GM12872 (cell line): ENCODE measurements around the gene ADGRL3.

Source experiments
- TF ChIP-seq, protein P1 (sequence below): IDR thresholded peaks from 3 replicates; pipeline ENCODE4 v1.5.1; 2011; ENCODE audit warnings: low read depth, mild to moderate bottlenecking, low read length, moderate library complexity; ENCODE audit not compliant: insufficient read depth

ADGRL3 gene

DNA sequence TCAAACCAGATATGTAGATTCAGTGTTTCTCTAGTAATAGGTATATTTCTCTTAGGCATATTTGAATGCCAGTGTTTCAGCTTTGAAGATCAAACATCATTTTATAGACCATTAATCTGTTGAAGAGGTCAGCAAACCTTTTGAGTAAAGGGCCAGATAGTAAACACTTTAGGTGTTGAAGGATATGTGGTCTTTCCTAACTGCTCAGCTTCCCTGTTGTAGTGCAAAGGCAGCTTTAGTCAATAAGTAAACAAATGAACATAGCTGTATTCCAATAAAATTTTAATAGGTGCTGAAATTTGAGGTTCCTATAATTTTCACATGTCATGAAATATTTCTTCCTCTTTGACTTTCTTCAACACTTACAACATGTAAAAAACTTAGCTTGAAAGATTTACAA lies 201.6 kb downstream of the ADGRL3 start:
- TF ChIP-seq, protein P1, sequence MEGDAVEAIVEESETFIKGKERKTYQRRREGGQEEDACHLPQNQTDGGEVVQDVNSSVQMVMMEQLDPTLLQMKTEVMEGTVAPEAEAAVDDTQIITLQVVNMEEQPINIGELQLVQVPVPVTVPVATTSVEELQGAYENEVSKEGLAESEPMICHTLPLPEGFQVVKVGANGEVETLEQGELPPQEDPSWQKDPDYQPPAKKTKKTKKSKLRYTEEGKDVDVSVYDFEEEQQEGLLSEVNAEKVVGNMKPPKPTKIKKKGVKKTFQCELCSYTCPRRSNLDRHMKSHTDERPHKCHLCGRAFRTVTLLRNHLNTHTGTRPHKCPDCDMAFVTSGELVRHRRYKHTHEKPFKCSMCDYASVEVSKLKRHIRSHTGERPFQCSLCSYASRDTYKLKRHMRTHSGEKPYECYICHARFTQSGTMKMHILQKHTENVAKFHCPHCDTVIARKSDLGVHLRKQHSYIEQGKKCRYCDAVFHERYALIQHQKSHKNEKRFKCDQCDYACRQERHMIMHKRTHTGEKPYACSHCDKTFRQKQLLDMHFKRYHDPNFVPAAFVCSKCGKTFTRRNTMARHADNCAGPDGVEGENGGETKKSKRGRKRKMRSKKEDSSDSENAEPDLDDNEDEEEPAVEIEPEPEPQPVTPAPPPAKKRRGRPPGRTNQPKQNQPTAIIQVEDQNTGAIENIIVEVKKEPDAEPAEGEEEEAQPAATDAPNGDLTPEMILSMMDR, result no peak

DNA sequence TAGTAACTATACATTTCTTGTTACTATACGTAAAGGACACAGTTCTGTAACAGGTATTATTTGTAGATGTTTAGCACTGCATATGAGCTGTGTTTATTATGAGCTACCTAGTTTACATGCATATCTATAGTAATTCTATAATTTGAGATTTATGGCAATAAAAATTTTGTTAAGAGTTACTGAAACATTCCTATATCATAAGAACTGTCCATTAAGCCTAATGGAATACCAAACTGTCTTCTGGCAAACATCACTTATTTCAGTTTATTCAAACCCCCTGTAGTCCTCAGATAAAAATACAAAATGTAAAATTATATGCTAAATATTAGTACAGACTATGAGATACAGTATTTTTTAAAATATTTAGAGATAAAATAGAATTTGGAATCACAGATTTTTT lies 205.2 kb downstream of the ADGRL3 start:
- TF ChIP-seq, protein P1, result no peak

GRCh38 chr4:61406677-61407076 lies 206.6 kb downstream of the ADGRL3 start:
- TF ChIP-seq, protein P1, result no peak

DNA sequence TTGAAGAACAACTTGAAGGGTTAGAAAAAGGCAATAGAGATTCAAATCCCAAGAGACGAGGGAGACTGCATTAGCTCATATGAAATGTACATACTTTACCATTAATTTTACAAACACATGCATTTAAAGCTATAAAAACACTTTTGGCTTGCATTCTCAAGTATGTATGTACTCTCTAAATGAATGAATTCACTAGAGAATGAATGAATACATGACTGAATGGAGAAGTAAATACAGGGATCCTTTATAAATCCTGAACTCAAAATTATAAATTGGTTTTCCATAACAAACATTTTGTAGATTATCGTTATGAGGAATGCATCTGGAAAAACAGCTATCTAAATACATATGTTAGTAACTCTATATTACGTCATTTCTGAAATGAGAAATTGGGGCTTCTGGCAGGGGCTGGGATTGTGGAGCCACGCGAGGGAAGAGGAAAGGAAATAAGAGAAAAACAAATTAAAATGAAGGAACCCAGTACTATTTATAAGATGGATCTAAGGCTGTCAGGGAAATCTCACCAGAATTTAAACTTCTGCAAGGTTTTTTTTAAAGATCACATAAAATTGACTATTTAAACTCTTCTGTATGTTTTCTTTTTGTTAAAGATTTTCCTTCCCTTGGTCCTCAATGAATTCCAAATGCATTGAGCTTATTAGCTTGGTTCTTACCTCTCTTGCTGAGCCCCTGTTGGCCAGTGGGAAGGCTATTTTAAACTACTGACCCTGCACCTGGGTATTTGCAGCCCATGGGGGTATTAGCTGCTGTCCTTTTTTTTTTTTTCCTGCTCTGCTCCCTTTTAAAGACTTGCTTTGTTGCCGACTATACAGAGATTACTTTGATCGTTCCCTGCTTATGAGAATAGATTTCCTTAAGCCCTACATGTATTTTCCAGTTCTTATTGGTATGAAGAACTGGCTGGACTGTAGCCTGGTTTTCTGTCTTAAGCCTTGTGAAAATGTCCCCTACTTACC lies 207.8 kb downstream of the ADGRL3 start:
- TF ChIP-seq, protein P1, result no peak

DNA sequence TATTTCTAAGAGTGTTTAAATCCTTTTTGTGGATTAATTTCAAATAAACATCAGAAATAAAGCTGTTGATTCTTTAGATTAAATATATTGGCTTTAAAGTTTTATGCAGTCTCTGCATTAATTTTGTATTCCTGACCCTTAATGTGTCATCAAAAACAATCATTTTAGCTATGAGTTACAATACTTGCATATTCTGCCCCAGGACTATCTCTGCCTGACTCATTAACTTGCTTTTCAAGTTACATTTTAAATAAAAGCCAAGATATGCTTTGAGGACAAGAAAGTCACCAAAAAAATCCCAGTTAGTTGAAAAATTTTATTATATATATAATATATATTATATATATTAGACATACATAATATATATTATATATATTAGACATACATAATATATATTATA lies 208.7 kb downstream of the ADGRL3 start:
- TF ChIP-seq, protein P1, result no peak

GRCh38 chr4:61411241-61411640 lies 211.1 kb downstream of the ADGRL3 start:
- TF ChIP-seq, protein P1, result no peak

- TF ChIP-seq, protein P1, result no peak
These were observed 225.2 kb downstream of the ADGRL3 start for GRCh38 chr4:61425315-61425714.
